H1 (cell line): ENCODE measurements around the gene DUS1L. TPM values are rescaled to one million over a fixed set of nuclear protein-coding genes. Genes with fewer than 3 reads are reported as not detected.

Experiments
- CTCF ChIA-PET: fragments of 300-600 bp; sonication (Branson Sonifier 250); formaldehyde crosslinking; loops from one replicate; lab custom pipeline; 2021; ENCODE audit not compliant: partially characterized antibody; lab: Charles Lee
- POLR2A ChIA-PET: fragments of 300-600 bp; sonication (Branson Sonifier 250); formaldehyde crosslinking; loops from one replicate; lab custom pipeline; 2021; ENCODE audit warnings: inconsistent platforms; ENCODE audit not compliant: partially characterized antibody; lab: Charles Lee
- DNase-seq, 2 experiments: peaks; one replicate each; pipeline versions ENCODE4 v3.0.0 to v3.0.0-alpha.2; 2010 to 2022; ENCODE audit warnings: low spot score in 2 of 2, low read depth in 1 of 2, mixed read lengths in 1 of 2
- FAIRE-seq: peaks from 2 replicates; lab custom pipeline; 2011; peaks lifted over from hg19 to GRCh38; lab: Jason Lieb, UNC
- H2AFZ ChIP-seq: 2 replicates; pipeline ENCODE4 v1.8.1; 2012; ENCODE audit warnings: low read length, inconsistent platforms
- H2AK5ac ChIP-seq: 2 replicates; pipeline ENCODE4 v1.6.1; 2013; ENCODE audit warnings: low read depth, low read length
- H2BK120ac ChIP-seq: replicated peaks from 2 replicates; pipeline ENCODE3; 2013; ENCODE audit warnings: low read depth, low read length, inconsistent platforms
- H2BK12ac ChIP-seq: 2 replicates; pipeline ENCODE4 v1.6.1; 2013; ENCODE audit warnings: low read depth, low read length
- H2BK15ac ChIP-seq: 2 replicates; pipeline ENCODE4 v1.6.1; 2013; ENCODE audit warnings: low read length
- H2BK20ac ChIP-seq: 2 replicates; pipeline ENCODE4 v1.6.1; 2013; ENCODE audit warnings: low read length
- H2BK5ac ChIP-seq: 2 replicates; pipeline ENCODE4 v1.6.1; 2013; ENCODE audit warnings: low read depth, low read length
- H3K14ac ChIP-seq: 2 replicates; pipeline ENCODE4 v1.6.1; 2013; ENCODE audit warnings: inconsistent platforms; ENCODE audit not compliant: insufficient read length
- H3K18ac ChIP-seq: 2 replicates; pipeline ENCODE4 v1.6.1; 2013; ENCODE audit warnings: low read length; ENCODE audit errors: extremely low read depth
- H3K23ac ChIP-seq: 2 replicates; pipeline ENCODE4 v1.6.1; 2013; ENCODE audit warnings: inconsistent platforms; ENCODE audit not compliant: insufficient read length
- H3K23me2 ChIP-seq: 2 replicates; pipeline ENCODE4 v1.6.1; 2013; ENCODE audit warnings: low read depth, low read length
- H3K27ac ChIP-seq: 2 replicates; pipeline ENCODE4 v1.6.1; 2011; ENCODE audit warnings: low read depth, low read length, inconsistent platforms
- H3K27me3 ChIP-seq, 4 experiments: replicated peaks in 1 of 4; 1 replicate in 1 of 4; 2 replicates in 3 of 4; pipeline versions ENCODE4 v1.6.1 to v1.8.1; 2011 to 2013; ENCODE audit warnings: low read length in 3 of 4, mild to moderate bottlenecking in 3 of 4, inconsistent platforms in 2 of 4, mixed read lengths in 2 of 4, moderate library complexity in 1 of 4; ENCODE audit not compliant: control insufficient read depth in 3 of 4, insufficient read depth in 3 of 4; ENCODE audit errors: extremely low read depth in 1 of 4
- H3K36me3 ChIP-seq, 4 experiments: 2 replicates each; pipeline versions ENCODE4 v1.6.1 to v1.8.1; 2011 to 2013; ENCODE audit warnings: mild to moderate bottlenecking in 4 of 4, low read length in 3 of 4, moderate library complexity in 2 of 4, control low read depth in 1 of 4, inconsistent platforms in 1 of 4; ENCODE audit not compliant: insufficient read depth in 4 of 4, control insufficient read depth in 2 of 4
- H3K4ac ChIP-seq: replicated peaks from 2 replicates; pipeline ENCODE3; 2013; ENCODE audit warnings: low read length, low read depth, mixed read lengths, inconsistent platforms; ENCODE audit not compliant: insufficient read length
- H3K4me1 ChIP-seq, 4 experiments: replicated peaks in 1 of 4; 1 replicate in 1 of 4; 2 replicates in 3 of 4; pipeline versions ENCODE4 v1.6.1 to v1.8.1; 2011 to 2013; ENCODE audit warnings: low read length in 3 of 4, inconsistent platforms in 2 of 4, mixed read lengths in 1 of 4; ENCODE audit not compliant: insufficient read depth in 4 of 4, control insufficient read depth in 3 of 4
- H3K4me2 ChIP-seq, 2 experiments: 2 replicates each; pipeline versions ENCODE4 v1.6.1 to v1.8.1; 2011 to 2013; ENCODE audit warnings: low read depth in 2 of 2, low read length in 2 of 2, control low read depth in 1 of 2, inconsistent platforms in 1 of 2, mild to moderate bottlenecking in 1 of 2; ENCODE audit not compliant: insufficient read depth in 1 of 2
- H3K4me3 ChIP-seq, 4 experiments: fragments of 200-600, 300-600 bp in 1 of 4; sonication (generic), shearing (Covaris generic), sonication (Bioruptor Twin) in 1 of 4; 2 replicates each; pipeline versions ENCODE4 v1.5.1 to v1.8.1; 2011 to 2016; ENCODE audit warnings: low read length in 4 of 4, low read depth in 3 of 4, control low read depth in 2 of 4, inconsistent platforms in 2 of 4, mild to moderate bottlenecking in 2 of 4, mixed read lengths in 1 of 4, moderate library complexity in 1 of 4; ENCODE audit not compliant: insufficient read depth in 2 of 4; ENCODE audit errors: extremely low read depth in 1 of 4
- H3K56ac ChIP-seq: replicated peaks from 2 replicates; pipeline ENCODE3; 2013; ENCODE audit warnings: low read depth, mild to moderate bottlenecking, mixed read lengths, low read length, inconsistent platforms; ENCODE audit not compliant: insufficient read length
- H3K79me1 ChIP-seq: 2 replicates; pipeline ENCODE4 v1.6.1; 2013; ENCODE audit warnings: low read depth, low read length, control low read depth
- H3K79me2 ChIP-seq, 2 experiments: 2 replicates each; pipeline versions ENCODE4 v1.6.1 to v1.8.1; 2012 to 2013; ENCODE audit warnings: low read length in 2 of 2, mild to moderate bottlenecking in 2 of 2, inconsistent platforms in 1 of 2; ENCODE audit not compliant: insufficient read depth in 2 of 2, control insufficient read depth in 1 of 2
- H3K9ac ChIP-seq, 4 experiments: replicated peaks in 1 of 4; 1 replicate in 1 of 4; 2 replicates in 3 of 4; pipeline versions ENCODE4 v1.6.1 to v1.8.1; 2011 to 2013; ENCODE audit warnings: low read depth in 3 of 4, low read length in 3 of 4, control low read depth in 2 of 4, mild to moderate bottlenecking in 2 of 4, moderate library complexity in 2 of 4, inconsistent platforms in 1 of 4; ENCODE audit errors: extremely low read depth in 1 of 4
- H3K9me3 ChIP-seq, 2 experiments: 2 replicates each; pipeline versions ENCODE4 v1.6.1 to v1.8.1; 2012 to 2013; ENCODE audit warnings: mild to moderate bottlenecking in 2 of 2, moderate library complexity in 2 of 2, control low read depth in 1 of 2, inconsistent platforms in 1 of 2, low read depth in 1 of 2, low read length in 1 of 2, mixed read lengths in 1 of 2; ENCODE audit not compliant: insufficient read depth in 2 of 2
- H4K20me1 ChIP-seq, 2 experiments: replicated peaks in 1 of 2; 2 replicates each; pipeline versions ENCODE3 to v1.8.1; 2011 to 2013; ENCODE audit warnings: inconsistent platforms in 2 of 2, low read length in 2 of 2, mild to moderate bottlenecking in 1 of 2; ENCODE audit not compliant: insufficient read depth in 2 of 2, control insufficient read depth in 1 of 2
- H4K5ac ChIP-seq: 2 replicates; pipeline ENCODE4 v1.6.1; 2013; ENCODE audit warnings: low read length, low read depth, mixed read lengths, inconsistent platforms; ENCODE audit not compliant: insufficient read length
- H4K8ac ChIP-seq: 2 replicates; pipeline ENCODE4 v1.8.0; 2013; ENCODE audit warnings: mild to moderate bottlenecking, moderate library complexity, low read length, inconsistent platforms; ENCODE audit not compliant: insufficient read depth; ENCODE audit errors: extremely low read depth
- H4K91ac ChIP-seq: replicated peaks from 2 replicates; pipeline ENCODE3; 2013; ENCODE audit warnings: low read length, mixed read lengths, inconsistent platforms; ENCODE audit not compliant: insufficient read length
- CHD2 ChIP-seq: IDR thresholded peaks from 2 replicates; pipeline ENCODE4 v1.6.1; 2012; ENCODE audit warnings: low read length, improper control_type of control experiment
- CREB1 ChIP-seq: IDR thresholded peaks from 2 replicates; pipeline ENCODE4 v1.6.1; 2012; ENCODE audit warnings: inconsistent platforms
- FOSL1 ChIP-seq: IDR thresholded peaks from 2 replicates; pipeline ENCODE4 v1.6.1; 2011; ENCODE audit warnings: mild to moderate bottlenecking, low read depth, low read length, moderate library complexity; ENCODE audit not compliant: insufficient read depth
- KDM1A ChIP-seq: fragments of 200-600, 300-600 bp; sonication (generic); IDR thresholded peaks from 2 replicates; pipeline ENCODE4 v1.7.1; 2016; ENCODE audit warnings: mild to moderate bottlenecking, low read length, borderline replicate concordance
- SAP30 ChIP-seq: fragments of 300-600 bp; sonication (generic); IDR thresholded peaks from 2 replicates; pipeline ENCODE4 v1.7.1; 2012; ENCODE audit warnings: low read length, moderate library complexity, mild to moderate bottlenecking, inconsistent platforms; ENCODE audit not compliant: insufficient read depth, insufficient replicate concordance
- SP1 ChIP-seq: IDR thresholded peaks from 2 replicates; pipeline ENCODE4 v1.6.1; 2011; ENCODE audit warnings: low read depth, low read length
- TEAD4 ChIP-seq: IDR thresholded peaks from 2 replicates; pipeline ENCODE4 v1.6.1; 2012; ENCODE audit warnings: low read depth, low read length, inconsistent platforms, mixed read lengths
- ZNF274 ChIP-seq: IDR thresholded peaks from 2 replicates; pipeline ENCODE4 v1.7.0; 2012; ENCODE audit warnings: low read length, borderline replicate concordance; ENCODE audit errors: extremely low read depth
- WGBS, 2 experiments: shearing (Covaris generic) in 1 of 2; methylation state at CpG; one replicate each; pipeline versions ENCODE4 v1.1.6 to v1.1.7; 2013 to 2015; ENCODE audit warnings: low lambda C conversion rate in 2 of 2, mixed read lengths in 2 of 2, inconsistent platforms in 1 of 2, low coverage in 1 of 2, missing lambda C conversion rate in 1 of 2; ENCODE audit not compliant: insufficient replicate concordance in 2 of 2, insufficient coverage in 1 of 2, insufficient read length in 1 of 2; ENCODE audit errors: extremely low coverage in 1 of 2, missing lambda C conversion rate in 1 of 2; 5-methylcytosine and 5-hydroxymethylcytosine counted together
- polyA plus RNA-seq, 7 experiments: library from polyadenylated mRNA; depleted of rRNA in 3 of 7; stranded (reverse) in 5 of 7; unstranded in 2 of 7; fragments of >200 nt in 5 of 7; fragments of 200-250 nt in 2 of 7; gene quantifications; 1 replicate in 5 of 7; 2 replicates in 1 of 7; 4 replicates in 1 of 7; pipeline versions ENCODE4 v1.2.1 to v1.2.3, GENCODE V29; 2011 to 2013; ENCODE audit warnings: missing spikeins in 2 of 7, mixed read lengths in 2 of 7
- total RNA-seq: library from RNA; stranded (reverse); fragmentation: NEBNext Ultra II Directional; extraction: Animal tissue kit (Norgen Biotek cat#: 25700); gene quantifications from 2 replicates; pipeline ENCODE4 v1.2.1, GENCODE V29; 2021
- TF ChIP-seq, protein P1 (sequence below): IDR thresholded peaks from 2 replicates; pipeline ENCODE4 v1.6.1; 2011; ENCODE audit warnings: low read depth, mild to moderate bottlenecking, low read length; ENCODE audit not compliant: insufficient read depth
- TF ChIP-seq, protein P2 (sequence below), 3 experiments: IDR thresholded peaks; 1 replicate in 2 of 3; 2 replicates in 1 of 3; pipeline versions ENCODE4 v1.5.1 to v1.6.1; 2011; ENCODE audit warnings: low read length in 3 of 3, mild to moderate bottlenecking in 3 of 3, inconsistent platforms in 2 of 3, low read depth in 1 of 3, moderate library complexity in 1 of 3; ENCODE audit not compliant: insufficient read depth in 1 of 3; ENCODE audit errors: control extremely low read depth in 1 of 3

Gene DUS1L
- total and polyA plus RNA-seq, 2 of the 8 experiments (the other 6 are each of a cell fraction or from before 2014, with no cell fraction given): 34.5 to 69.1 TPM

DNA sequence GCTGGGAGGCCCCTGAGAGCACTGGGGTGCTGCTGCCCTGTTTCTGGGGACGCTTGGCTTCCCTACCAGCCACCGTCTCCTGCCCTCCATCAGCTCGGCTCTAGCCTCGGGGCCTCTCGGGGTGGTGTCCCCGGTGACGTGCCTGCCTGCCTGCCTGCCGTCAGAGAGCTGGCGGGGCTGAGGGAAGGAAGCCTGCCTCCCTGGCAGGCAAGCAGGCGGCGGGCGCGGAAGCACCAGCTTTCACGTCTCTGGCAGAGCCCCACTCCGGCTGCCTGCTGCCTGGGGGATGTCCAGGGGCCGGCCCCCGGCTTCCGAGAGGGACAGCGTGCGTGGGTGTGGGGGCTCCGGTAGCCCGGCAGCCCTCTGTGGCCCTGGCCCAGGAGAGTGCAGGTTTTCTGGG, 52.3 kb downstream of the DUS1L start:
- Histone ChIP-seq H3K4me1 (no peaks in the 10 kb centered on the region; a peak in 1 of 7 replicates), H4K5ac (no peak overlapping the region), H2AK5ac (no peak overlapping the region), H3K27me3 (no peaks in the 10 kb centered on the region), H3K4me2 (no peak overlapping the region), H3K79me2 (no peaks in the 10 kb centered on the region), H3K36me3 (no peaks in the 10 kb centered on the region; a peak in 2 of 8 replicates), H2AFZ (no peak overlapping the region), H3K79me1 (no peaks in the 10 kb centered on the region; the same call in 1 of the 2 replicates), H2BK15ac (no peak overlapping the region), H2BK120ac (no peak overlapping the region), H3K56ac (no peak overlapping the region), H2BK5ac (no peak overlapping the region), H3K27ac (no peak overlapping the region), H3K23me2 (no peaks in the 10 kb centered on the region), H3K9me3 (no peaks in the 10 kb centered on the region), H4K8ac (no peak overlapping the region; the same call in 1 of the 2 replicates), H3K23ac (no peak overlapping the region), H3K9ac (no peak overlapping the region), H2BK12ac (no peak overlapping the region), H3K18ac (no peak overlapping the region), H3K4ac (no peak overlapping the region), H3K4me3 (no peak overlapping the region), H4K91ac (no peak overlapping the region), H2BK20ac (no peak overlapping the region), H3K14ac (no peak overlapping the region), H4K20me1 (peaks cover 3 to 8% of the 10 kb centered on the region in 2 experiments)
- ChIA-PET CTCF (interaction anchor here (0.9 to 1.8 kb wide), 4 partner anchors 9 to 54 kb away, joined by 3 to 7 read pairs (median 6); no protein-coding TSS in a partner anchor), POLR2A (interaction anchor here (0.8 to 1.7 kb wide), 4 partner anchors 9 to 308 kb away, joined by 3 to 4 read pairs (median 4); partner anchors contain the start of gene CENPX)
- FAIRE-seq: no peak
- 96% methylated on average over 22 of the region's 22 CpGs; no CpG with 5 or more reads in 1 of the 2 experiments for WGBS, 2 experiments
- DNase-seq: no peak
- no peak for TF ChIP-seq SP1
- no peak for TF ChIP-seq FOSL1
- no peak for TF ChIP-seq ZNF274
- TF ChIP-seq KDM1A: no peak
- TF ChIP-seq, protein P1, sequence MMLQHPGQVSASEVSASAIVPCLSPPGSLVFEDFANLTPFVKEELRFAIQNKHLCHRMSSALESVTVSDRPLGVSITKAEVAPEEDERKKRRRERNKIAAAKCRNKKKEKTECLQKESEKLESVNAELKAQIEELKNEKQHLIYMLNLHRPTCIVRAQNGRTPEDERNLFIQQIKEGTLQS: no peak
- no peak for TF ChIP-seq CREB1
- TF ChIP-seq CHD2: no peak
- TF ChIP-seq TEAD4: no peak
- TF ChIP-seq, protein P2, sequence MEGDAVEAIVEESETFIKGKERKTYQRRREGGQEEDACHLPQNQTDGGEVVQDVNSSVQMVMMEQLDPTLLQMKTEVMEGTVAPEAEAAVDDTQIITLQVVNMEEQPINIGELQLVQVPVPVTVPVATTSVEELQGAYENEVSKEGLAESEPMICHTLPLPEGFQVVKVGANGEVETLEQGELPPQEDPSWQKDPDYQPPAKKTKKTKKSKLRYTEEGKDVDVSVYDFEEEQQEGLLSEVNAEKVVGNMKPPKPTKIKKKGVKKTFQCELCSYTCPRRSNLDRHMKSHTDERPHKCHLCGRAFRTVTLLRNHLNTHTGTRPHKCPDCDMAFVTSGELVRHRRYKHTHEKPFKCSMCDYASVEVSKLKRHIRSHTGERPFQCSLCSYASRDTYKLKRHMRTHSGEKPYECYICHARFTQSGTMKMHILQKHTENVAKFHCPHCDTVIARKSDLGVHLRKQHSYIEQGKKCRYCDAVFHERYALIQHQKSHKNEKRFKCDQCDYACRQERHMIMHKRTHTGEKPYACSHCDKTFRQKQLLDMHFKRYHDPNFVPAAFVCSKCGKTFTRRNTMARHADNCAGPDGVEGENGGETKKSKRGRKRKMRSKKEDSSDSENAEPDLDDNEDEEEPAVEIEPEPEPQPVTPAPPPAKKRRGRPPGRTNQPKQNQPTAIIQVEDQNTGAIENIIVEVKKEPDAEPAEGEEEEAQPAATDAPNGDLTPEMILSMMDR (IDR thresholded peaks at IDR 0.05; ENCODE audit: control extremely low read depth in 1 of 3, insufficient read depth in 1 of 3, low read depth in 1 of 3, low read length in 3 of 3): no peak
- no peak for TF ChIP-seq SAP30
